GM23338 (cell line): ENCODE data around the gene KIF5A. TPM values are rescaled to one million over a fixed set of nuclear protein-coding genes. Genes with fewer than 3 reads are reported as not detected.

Experiments used
- ATAC-seq: fragments of 200-7000 bp; cut with Tn5 transposase; 3 replicates; pipeline ENCODE4 v1.9.1; 2020
- DNase-seq: peaks from one replicate; pipeline ENCODE4 v3.0.0-alpha.2; 2015; ENCODE audit warnings: low spot score
- H2AFZ ChIP-seq: fragments of 200-600 bp; sonication (generic); 2 replicates; pipeline ENCODE4 v1.8.0; 2016; ENCODE audit warnings: antibody characterized with exemption, mild to moderate bottlenecking, moderate library complexity
- H3F3A ChIP-seq: fragments of 200-600 bp; sonication (generic); replicated peaks from 2 replicates; pipeline ENCODE4 v1.8.0; 2017; ENCODE audit warnings: antibody characterized with exemption, mixed run types, low read depth
- H3K27ac ChIP-seq: fragments of 200-600 bp; sonication (generic); 2 replicates; pipeline ENCODE4 v1.6.1; 2016; ENCODE audit warnings: low read depth
- H3K27me3 ChIP-seq: fragments of 200-600 bp; sonication (generic); 2 replicates; pipeline ENCODE4 v1.8.0; 2016; ENCODE audit warnings: mild to moderate bottlenecking, mixed run types, moderate library complexity; ENCODE audit not compliant: insufficient read depth
- H3K36me3 ChIP-seq: fragments of 200-600 bp; sonication (generic); 2 replicates; pipeline ENCODE4 v1.8.0; 2016; ENCODE audit warnings: mild to moderate bottlenecking; ENCODE audit not compliant: insufficient read depth
- H3K4me1 ChIP-seq: fragments of 200-600 bp; sonication (generic); 2 replicates; pipeline ENCODE4 v1.8.0; 2016; ENCODE audit warnings: mild to moderate bottlenecking, moderate library complexity; ENCODE audit not compliant: insufficient read depth
- H3K4me2 ChIP-seq: fragments of 200-600 bp; sonication (generic); 2 replicates; pipeline ENCODE4 v1.7.1; 2017; ENCODE audit warnings: mixed run types
- H3K4me3 ChIP-seq: fragments of 200-600 bp; sonication (generic); 2 replicates; pipeline ENCODE4 v1.6.1; 2016; ENCODE audit warnings: mixed run types
- H3K79me2 ChIP-seq: fragments of 200-600 bp; sonication (generic); replicated peaks from 2 replicates; pipeline ENCODE4 v1.8.0; 2017; ENCODE audit warnings: mild to moderate bottlenecking; ENCODE audit not compliant: insufficient read depth
- H3K9me2 ChIP-seq: fragments of 200-600 bp; sonication (generic); 2 replicates; pipeline ENCODE4 v1.8.0; 2017; ENCODE audit not compliant: insufficient read depth
- H4K20me1 ChIP-seq: fragments of 200-600 bp; sonication (generic); replicated peaks from 2 replicates; pipeline ENCODE4 v1.8.0; 2017; ENCODE audit warnings: mild to moderate bottlenecking; ENCODE audit not compliant: insufficient read depth
- H3K27ac Mint-ChIP-seq: 2 replicates; pipeline ENCODE4 v1.8.0; 2020; ENCODE audit warnings: inconsistent platforms, mild to moderate bottlenecking, moderate library complexity, mixed read lengths
- H3K27me3 Mint-ChIP-seq: 3 replicates; pipeline ENCODE4 v1.8.0; 2022; ENCODE audit warnings: low read depth, mild to moderate bottlenecking, moderate library complexity, mixed read lengths, inconsistent platforms; ENCODE audit not compliant: insufficient read depth, poor library complexity
- H3K36me3 Mint-ChIP-seq: 3 replicates; pipeline ENCODE4 v1.8.0; 2021; ENCODE audit warnings: low read depth, mild to moderate bottlenecking, inconsistent platforms, moderate library complexity, mixed read lengths
- H3K4me1 Mint-ChIP-seq: 3 replicates; pipeline ENCODE4 v1.8.0; 2020; ENCODE audit warnings: mild to moderate bottlenecking, inconsistent platforms, mixed read lengths
- H3K4me3 Mint-ChIP-seq: 3 replicates; pipeline ENCODE4 v1.8.0; 2021; ENCODE audit warnings: moderate library complexity, mild to moderate bottlenecking, inconsistent platforms, mixed read lengths
- H3K9me3 Mint-ChIP-seq: 3 replicates; pipeline ENCODE4 v1.8.0; 2020; ENCODE audit warnings: moderate library complexity, mild to moderate bottlenecking, inconsistent platforms, mixed read lengths
- CREB1 ChIP-seq: fragments of 250-450 bp; sonication (Bioruptor Pico); IDR thresholded peaks from 2 replicates; pipeline ENCODE4 v1.5.0; 2020; ENCODE audit warnings: low read depth, mild to moderate bottlenecking, moderate library complexity
- CTCF ChIP-seq, 2 experiments: fragments of 200-600 bp in 1 of 2; sonication (generic) in 1 of 2; conservative IDR thresholded peaks; 2 replicates each; pipeline versions ENCODE4 v1.5.1 to v1.6.1; 2016 to 2017; ENCODE audit warnings: antibody characterized with exemption in 2 of 2, low read depth in 2 of 2, mild to moderate bottlenecking in 2 of 2, moderate library complexity in 1 of 2
- ETS1 ChIP-seq: IDR thresholded peaks from 2 replicates; pipeline ENCODE4 v1.6.1; 2016; ENCODE audit warnings: antibody characterized with exemption
- EZH2 ChIP-seq: fragments of 200-600 bp; sonication (generic); IDR thresholded peaks from one replicate; pipeline ENCODE4 v1.8.0; 2017; ENCODE audit warnings: antibody characterized with exemption, mild to moderate bottlenecking, low read depth; ENCODE audit not compliant: unreplicated experiment
- EZH2phosphoT487 ChIP-seq: fragments of 200-600 bp; sonication (generic); IDR thresholded peaks from one replicate; pipeline ENCODE4 v1.8.1; 2018; ENCODE audit warnings: antibody characterized with exemption; ENCODE audit not compliant: unreplicated experiment
- JUNB ChIP-seq: IDR thresholded peaks from one replicate; pipeline ENCODE4 v1.6.1; 2016; ENCODE audit warnings: antibody characterized with exemption; ENCODE audit not compliant: unreplicated experiment
- NANOG ChIP-seq: IDR thresholded peaks from 2 replicates; pipeline ENCODE4 v1.6.1; 2016; ENCODE audit warnings: antibody characterized with exemption, borderline replicate concordance
- POLR2AphosphoS5 ChIP-seq: IDR thresholded peaks from 2 replicates; pipeline ENCODE4 v1.6.1; 2016; ENCODE audit warnings: antibody characterized with exemption, low read depth
- REST ChIP-seq: IDR thresholded peaks from one replicate; pipeline ENCODE4 v1.6.1; 2018; ENCODE audit warnings: antibody characterized with exemption; ENCODE audit not compliant: unreplicated experiment
- STAT1 ChIP-seq: IDR thresholded peaks from one replicate; pipeline ENCODE4 v1.6.1; 2016; ENCODE audit warnings: antibody characterized with exemption; ENCODE audit not compliant: unreplicated experiment
- ZNF114 ChIP-seq: fragments of 250-450 bp; sonication (Bioruptor Pico); IDR thresholded peaks from 2 replicates; pipeline ENCODE4 v1.5.0; 2020; ENCODE audit warnings: mild to moderate bottlenecking, moderate library complexity
- ZNF331 ChIP-seq: fragments of 250-450 bp; sonication (Bioruptor Pico); IDR thresholded peaks from 2 replicates; pipeline ENCODE4 v1.5.0; 2020; ENCODE audit warnings: low read depth, mild to moderate bottlenecking, moderate library complexity
- ZNF462 ChIP-seq: fragments of 250-450 bp; sonication (Bioruptor Pico); IDR thresholded peaks from 2 replicates; pipeline ENCODE4 v1.5.0; 2020; ENCODE audit warnings: mild to moderate bottlenecking, moderate library complexity
- polyA plus RNA-seq: library from polyadenylated mRNA; unstranded; fragments of >200 nt; fragmentation: Nextera tagmentation; extraction: Ambion mirVana; gene quantifications from 2 replicates; pipeline ENCODE4 v1.2.1, GENCODE V29; 2016
- total RNA-seq: library from RNA; depleted of rRNA; stranded (reverse); fragments of >200 nt; shearing (Covaris generic); gene quantifications from 2 replicates; pipeline ENCODE4 v1.2.3, GENCODE V29; 2014

Gene KIF5A
- total and polyA plus RNA-seq, 2 experiments from 2014 or later, result 11.1 to 21.3 TPM

- Mint-ChIP-seq H3K4me1 (peaks cover 22% of the 10 kb centered on the region), H3K27ac (no peak overlapping the region), H3K27me3 (peaks cover 1% of the 10 kb centered on the region), H3K4me3 (no peak overlapping the region), H3K9me3 (no peaks in the 10 kb centered on the region), H3K36me3 (peaks cover 25% of the 10 kb centered on the region)
- no peaks in the 10 kb centered on the region for H3K27me3 ChIP-seq
- peaks cover 8% of the 10 kb centered on the region; the same call in 1 of the 2 replicates for H4K20me1 ChIP-seq
- ATAC-seq (no peak), DNase-seq (no peak)
- peaks cover 7% of the 10 kb centered on the region; the same call in 1 of the 2 replicates for H3K36me3 ChIP-seq
- H2AFZ ChIP-seq, result no peak overlapping the region
- H3K27ac ChIP-seq, result no peak overlapping the region
- H3K9me2 ChIP-seq, result no peaks in the 10 kb centered on the region
- no peaks in the 10 kb centered on the region for H3K79me2 ChIP-seq
- no peak overlapping the region for H3K4me2 ChIP-seq
- TF ChIP-seq ETS1 (no peak), JUNB (no peak), ZNF331 (no peak), REST (no peak), EZH2 (no peak), ZNF462 (no peak), STAT1 (no peak), NANOG (no peak), ZNF114 (CRISPR knock-in tag) (no peak), CREB1 (CRISPR knock-in tag) (no peak), POLR2AphosphoS5 (no peak), EZH2phosphoT487 (no peak), CTCF (conservative IDR thresholded peaks at IDR 0.05; ENCODE audit: low read depth in 2 of 2) (no peak)
- H3F3A ChIP-seq, result 0 out of 2 replicates have a peak, but pooled peaks cover 4% of the 10 kb centered on the region
- H3K4me3 ChIP-seq, result no peak overlapping the region
- no peaks in the 10 kb centered on the region for H3K4me1 ChIP-seq
These were observed 10.6 kb upstream of the KIF5A start for GRCh38 chr12:57539134-57539768.
